LHCN-M2 (cell line): ENCODE results near the gene ASIC4. TPM values are rescaled to one million over a fixed set of nuclear protein-coding genes. Genes with fewer than 3 reads are reported as not detected.

Experiments
- DNase-seq: peaks from one replicate; pipeline ENCODE4 v3.0.0-alpha.2; 2012; ENCODE audit warnings: low read depth
- total RNA-seq: library from RNA; depleted of rRNA; stranded (reverse); fragments of >200 nt; gene quantifications from 2 replicates; pipeline ENCODE4 v1.2.3, GENCODE V29; 2014

Gene ASIC4
- total RNA-seq, 1 experiment from 2014 or later = not detected

DNA sequence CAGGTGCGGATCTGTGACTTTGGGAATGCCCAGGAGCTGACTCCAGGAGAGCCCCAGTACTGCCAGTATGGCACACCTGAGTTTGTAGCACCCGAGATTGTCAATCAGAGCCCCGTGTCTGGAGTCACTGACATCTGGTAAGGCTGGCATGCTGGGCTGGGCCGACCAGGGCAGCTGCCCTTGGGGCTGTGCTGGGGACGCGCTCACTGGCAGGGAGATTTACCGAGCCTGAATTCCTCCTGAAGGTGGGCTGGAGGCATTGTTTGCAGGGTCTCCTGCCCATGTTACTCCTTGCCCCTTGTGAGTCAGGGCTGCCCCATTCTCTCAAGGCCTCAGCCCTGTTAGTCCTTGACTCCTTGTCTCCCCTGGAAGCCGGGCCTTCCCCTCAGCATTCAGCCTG is 34.3 kb upstream of the ASIC4 start:
- no peak for DNase-seq

DNA sequence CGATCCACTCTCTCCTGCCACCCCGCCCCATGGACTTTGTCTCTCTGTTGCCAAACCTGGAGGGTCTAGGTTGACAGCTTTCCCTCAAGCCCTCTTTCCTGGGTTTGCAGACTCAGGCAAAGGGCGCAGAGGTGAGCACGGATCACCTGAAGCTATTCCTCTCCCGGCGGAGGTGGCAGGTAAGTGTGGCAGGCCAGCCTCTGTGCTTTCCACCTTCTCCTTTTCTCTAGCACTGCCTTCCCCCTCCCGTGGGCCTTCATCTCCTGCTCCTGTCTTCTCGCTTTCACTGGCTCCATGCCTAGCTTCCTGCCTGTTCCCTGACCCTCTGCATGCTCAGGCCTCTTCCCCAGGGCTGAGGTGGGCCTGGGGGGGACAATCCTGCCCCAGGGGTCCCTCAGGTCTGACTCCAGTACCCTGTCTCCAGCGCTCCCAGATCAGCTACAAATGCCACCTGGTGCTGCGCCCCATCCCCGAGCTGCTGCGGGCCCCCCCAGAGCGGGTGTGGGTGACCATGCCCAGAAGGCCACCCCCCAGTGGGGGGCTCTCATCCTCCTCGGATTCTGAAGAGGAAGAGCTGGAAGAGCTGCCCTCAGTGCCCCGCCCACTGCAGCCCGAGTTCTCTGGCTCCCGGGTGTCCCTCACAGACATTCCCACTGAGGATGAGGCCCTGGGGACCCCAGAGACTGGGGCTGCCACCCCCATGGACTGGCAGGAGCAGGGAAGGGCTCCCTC is 31.4 kb upstream of the ASIC4 start:
- DNase-seq = no peak

DNA sequence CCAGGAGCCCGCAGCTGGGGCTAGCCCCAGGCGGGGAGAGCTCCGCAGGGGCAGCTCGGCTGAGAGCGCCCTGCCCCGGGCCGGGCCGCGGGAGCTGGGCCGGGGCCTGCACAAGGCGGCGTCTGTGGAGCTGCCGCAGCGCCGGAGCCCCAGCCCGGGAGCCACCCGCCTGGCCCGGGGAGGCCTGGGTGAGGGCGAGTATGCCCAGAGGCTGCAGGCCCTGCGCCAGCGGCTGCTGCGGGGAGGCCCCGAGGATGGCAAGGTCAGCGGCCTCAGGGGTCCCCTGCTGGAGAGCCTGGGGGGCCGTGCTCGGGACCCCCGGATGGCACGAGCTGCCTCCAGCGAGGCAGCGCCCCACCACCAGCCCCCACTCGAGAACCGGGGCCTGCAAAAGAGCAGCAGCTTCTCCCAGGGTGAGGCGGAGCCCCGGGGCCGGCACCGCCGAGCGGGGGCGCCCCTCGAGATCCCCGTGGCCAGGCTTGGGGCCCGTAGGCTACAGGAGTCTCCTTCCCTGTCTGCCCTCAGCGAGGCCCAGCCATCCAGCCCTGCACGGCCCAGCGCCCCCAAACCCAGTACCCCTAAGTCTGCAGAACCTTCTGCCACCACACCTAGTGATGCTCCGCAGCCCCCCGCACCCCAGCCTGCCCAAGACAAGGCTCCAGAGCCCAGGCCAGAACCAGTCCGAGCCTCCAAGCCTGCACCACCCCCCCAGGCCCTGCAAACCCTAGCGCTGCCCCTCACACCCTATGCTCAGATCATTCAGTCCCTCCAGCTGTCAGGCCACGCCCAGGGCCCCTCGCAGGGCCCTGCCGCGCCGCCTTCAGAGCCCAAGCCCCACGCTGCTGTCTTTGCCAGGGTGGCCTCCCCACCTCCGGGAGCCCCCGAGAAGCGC is 30.6 kb upstream of the ASIC4 start:
- DNase-seq = no peak

DNA sequence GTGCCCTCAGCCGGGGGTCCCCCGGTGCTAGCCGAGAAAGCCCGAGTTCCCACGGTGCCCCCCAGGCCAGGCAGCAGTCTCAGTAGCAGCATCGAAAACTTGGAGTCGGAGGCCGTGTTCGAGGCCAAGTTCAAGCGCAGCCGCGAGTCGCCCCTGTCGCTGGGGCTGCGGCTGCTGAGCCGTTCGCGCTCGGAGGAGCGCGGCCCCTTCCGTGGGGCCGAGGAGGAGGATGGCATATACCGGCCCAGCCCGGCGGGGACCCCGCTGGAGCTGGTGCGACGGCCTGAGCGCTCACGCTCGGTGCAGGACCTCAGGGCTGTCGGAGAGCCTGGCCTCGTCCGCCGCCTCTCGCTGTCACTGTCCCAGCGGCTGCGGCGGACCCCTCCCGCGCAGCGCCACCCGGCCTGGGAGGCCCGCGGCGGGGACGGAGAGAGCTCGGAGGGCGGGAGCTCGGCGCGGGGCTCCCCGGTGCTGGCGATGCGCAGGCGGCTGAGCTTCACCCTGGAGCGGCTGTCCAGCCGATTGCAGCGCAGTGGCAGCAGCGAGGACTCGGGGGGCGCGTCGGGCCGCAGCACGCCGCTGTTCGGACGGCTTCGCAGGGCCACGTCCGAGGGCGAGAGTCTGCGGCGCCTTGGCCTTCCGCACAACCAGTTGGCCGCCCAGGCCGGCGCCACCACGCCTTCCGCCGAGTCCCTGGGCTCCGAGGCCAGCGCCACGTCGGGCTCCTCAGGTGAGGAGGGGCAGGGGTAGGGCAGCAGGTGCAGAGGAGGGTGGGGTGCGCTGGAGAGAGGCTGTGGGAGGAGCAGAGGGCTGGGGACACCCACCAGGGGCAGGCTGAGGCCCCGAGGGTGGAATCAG is 29.7 kb upstream of the ASIC4 start:
- DNase-seq = no peak

DNA sequence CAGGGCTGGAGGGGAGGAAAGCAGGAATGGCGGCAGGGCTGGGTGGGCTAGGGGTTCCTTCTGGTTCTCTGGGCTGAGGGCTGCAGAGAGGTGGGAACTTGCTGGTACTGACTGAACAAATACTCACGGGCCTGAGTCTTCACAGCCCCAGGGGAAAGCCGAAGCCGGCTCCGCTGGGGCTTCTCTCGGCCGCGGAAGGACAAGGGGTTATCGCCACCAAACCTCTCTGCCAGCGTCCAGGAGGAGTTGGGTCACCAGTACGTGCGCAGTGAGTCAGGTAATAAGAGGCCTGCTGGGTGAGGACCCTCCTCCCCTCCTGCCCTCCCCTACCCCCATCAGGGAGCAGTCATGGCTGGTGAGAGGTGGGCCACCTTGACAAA is 29.1 kb upstream of the ASIC4 start:
- no peak for DNase-seq

DNA sequence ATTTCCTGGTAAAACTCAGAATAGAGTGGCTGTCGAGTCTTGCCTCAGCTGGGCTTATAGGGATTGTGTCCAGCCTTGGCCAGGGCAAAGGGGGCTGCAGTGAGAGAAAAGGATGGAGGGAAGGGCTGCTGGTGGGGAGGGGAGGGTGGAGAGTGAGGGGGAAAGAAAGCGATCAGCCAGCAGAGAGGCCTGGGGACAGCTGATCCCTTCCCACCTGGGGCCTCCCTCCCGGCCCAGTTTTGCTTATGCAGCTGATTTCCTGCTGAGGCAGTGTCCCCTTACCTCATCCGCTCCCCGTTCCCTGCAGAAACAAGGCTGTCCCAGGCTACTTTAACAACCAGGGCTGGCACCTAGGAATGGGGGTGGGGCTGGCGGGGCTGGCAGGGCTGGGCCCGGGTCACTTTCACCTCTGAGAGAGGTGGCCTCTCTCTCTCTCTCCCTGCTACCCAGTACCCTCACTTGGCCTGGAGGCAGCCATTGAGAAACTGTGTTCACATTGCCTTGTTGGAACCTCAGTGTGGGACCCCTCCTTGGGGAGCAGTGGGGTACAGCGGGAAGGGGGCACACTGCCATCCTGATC is 27.8 kb upstream of the ASIC4 start:
- DNase-seq = no peak

DNA sequence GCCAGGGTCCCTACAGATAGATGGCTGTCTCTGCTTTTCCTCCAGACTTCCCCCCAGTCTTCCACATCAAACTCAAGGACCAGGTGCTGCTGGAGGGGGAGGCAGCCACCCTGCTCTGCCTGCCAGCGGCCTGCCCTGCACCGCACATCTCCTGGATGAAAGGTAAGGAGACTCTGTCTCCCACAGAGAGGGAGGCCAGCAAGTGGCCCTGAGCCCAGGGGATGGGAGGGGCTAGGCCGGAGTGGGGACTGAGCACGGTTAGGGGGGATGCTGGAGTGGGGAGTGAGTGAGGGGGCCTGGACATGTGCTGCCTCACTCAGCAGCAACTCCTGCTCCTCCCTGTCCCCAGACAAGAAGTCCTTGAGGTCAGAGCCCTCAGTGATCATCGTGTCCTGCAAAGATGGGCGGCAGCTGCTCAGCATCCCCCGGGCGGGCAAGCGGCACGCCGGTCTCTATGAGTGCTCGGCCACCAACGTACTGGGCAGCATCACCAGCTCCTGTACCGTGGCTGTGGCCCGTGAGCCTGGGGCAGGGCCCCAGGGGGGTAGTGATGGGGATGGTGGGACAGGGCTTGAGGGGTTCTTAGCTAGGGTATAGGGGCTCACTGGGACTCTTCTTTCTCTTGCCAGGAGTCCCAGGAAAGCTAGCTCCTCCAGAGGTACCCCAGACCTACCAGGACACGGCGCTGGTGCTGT is 26.0 kb upstream of the ASIC4 start:
- DNase-seq = no peak

DNA sequence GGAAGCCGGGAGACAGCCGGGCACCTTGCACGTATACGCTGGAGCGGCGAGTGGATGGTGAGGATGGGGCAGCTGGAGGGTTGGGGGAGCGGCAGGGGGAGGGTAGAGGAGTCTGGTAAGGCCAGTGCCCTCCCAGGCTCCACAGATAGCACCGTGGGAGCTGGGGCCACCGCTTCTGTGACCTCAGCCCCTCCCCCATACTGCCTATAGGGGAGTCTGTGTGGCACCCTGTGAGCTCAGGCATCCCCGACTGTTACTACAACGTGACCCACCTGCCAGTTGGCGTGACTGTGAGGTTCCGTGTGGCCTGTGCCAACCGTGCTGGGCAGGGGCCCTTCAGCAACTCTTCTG is 25.5 kb upstream of the ASIC4 start:
- DNase-seq = no peak

DNA sequence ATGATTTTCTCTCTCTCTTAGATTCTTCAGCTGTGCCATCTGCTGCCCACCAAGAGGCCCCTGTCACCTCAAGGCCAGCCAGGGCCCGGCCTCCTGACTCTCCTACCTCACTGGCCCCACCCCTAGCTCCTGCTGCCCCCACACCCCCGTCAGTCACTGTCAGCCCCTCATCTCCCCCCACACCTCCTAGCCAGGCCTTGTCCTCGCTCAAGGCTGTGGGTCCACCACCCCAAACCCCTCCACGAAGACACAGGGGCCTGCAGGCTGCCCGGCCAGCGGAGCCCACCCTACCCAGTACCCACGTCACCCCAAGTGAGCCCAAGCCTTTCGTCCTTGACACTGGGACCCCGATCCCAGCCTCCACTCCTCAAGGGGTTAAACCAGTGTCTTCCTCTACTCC is 25.0 kb upstream of the ASIC4 start:
- no peak for DNase-seq

DNA sequence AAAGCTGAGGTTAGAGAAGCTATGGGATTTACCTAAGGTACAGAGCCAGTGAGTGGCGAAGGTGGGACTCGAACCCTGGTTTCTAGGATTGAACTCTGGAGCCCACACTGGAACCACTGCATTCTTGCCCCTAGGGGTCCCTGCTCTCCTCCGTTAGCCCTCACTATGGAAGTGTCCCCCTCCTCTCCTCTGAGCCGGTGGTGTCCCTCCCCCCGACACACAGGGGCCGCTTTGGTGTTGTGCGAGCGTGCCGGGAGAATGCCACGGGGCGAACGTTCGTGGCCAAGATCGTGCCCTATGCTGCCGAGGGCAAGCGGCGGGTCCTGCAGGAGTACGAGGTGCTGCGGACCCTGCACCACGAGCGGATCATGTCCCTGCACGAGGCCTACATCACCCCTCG is 24.1 kb upstream of the ASIC4 start:
- no peak for DNase-seq

DNA sequence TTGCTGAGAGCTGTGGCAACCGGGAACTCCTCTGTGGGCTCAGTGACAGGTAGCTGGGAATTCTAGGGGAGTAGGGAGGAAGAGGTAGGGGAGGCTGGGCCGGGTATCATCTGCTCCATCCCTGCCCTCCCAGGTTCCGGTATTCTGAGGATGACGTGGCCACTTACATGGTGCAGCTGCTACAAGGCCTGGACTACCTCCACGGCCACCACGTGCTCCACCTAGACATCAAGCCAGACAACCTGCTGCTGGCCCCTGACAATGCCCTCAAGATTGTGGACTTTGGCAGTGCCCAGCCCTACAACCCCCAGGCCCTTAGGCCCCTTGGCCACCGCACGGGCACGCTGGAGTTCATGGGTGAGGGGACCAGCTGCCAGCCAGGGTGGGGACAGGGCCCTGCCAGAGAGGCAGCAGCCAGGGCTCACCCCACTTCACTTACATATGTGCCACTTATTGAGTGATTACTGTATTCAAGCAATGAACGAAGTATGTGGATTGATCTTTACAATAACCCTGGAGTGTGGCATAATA is 23.6 kb upstream of the ASIC4 start:
- DNase-seq = no peak

DNA sequence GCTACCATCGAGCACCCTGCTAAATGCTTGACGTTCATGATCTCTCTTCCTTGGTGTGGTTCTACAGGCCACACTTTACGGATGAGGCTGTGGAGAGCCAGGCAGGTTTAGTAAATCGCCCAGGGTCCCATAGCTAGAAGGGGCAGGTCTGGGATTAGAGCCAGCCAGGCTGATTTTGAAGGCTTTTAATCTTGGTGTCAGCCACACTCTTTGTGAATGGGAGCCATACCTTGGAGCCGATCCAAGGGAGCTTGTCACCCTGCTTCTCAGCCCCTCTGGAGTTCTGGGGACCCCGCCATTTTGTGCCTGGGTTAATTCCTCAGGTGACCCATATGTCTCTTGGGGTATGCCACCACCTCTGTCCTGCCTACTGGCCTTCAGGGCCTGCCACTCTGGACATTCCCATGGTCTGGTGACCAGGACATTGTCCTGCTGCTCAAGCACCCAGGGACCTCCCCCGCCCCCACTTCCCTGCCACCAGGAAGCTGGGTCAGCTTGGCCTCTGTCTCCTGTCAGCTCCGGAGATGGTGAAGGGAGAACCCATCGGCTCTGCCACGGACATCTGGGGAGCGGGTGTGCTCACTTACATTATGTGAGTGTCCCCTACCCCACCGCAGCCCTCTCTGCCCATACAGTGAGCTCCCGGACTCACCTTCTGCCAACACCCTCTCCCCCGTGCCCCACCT is 22.9 kb upstream of the ASIC4 start:
- no peak for DNase-seq

DNA sequence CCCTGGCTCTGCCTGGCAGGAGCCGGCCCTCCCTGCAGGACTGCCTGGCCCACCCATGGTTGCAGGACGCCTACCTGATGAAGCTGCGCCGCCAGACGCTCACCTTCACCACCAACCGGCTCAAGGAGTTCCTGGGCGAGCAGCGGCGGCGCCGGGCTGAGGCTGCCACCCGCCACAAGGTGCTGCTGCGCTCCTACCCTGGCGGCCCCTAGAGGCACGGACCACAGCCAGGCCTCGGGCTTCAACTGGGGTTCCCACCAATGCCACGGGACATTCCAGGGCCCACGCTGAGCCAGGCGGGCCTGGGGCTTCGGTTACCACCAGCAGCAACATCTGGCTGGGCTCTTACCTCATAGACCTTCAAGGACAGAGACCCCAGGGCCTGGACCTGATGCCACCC is 21.7 kb upstream of the ASIC4 start:
- DNase-seq = no peak

DNA sequence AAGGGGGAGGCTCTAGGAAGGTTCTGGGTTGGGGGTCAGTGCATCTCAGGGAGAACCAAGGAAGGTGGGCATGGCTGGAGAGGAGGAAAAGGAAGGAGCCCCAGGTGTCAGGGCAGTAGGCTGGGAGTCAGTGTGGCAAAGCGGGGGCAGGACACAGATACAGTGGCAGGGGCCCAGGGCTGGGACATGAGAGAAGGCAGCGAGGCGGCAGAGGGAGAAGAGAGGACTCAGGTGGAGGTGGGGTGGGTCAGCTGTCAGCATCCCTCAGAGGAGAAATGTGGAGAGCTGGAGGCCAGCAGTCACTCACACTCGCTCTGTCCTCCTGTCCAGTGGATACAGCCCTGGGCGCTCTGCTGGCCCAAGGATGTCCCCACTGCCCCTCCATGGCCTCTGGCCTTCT is 21.2 kb upstream of the ASIC4 start:
- DNase-seq = no peak

DNA sequence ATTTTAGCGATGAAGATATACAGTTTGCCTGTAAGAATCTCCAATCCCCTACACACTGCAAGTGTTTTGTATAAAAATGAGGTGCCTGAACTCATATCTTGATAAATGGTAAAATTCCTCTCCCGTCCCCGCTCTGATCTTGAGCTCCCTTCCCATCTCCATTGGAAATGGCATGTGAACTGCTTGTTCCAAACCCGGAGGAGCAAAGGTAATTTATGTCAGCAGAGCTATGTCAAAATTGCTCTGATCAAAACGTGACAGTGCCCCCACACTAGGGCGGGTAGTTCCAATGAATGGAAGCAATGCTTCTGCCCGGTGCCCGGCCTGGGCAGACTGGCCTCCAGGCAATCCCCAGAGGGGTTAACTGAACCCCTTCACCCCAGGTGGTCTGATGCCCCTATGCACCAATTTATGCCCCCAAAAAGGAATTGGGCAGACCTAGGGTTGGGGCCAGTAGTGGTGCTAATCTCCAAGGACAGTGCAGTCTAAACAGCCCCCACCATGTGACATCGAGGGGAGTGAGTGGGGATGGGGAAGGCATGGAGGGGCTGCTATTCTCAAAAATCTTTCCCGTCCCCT is 19.2 kb upstream of the ASIC4 start:
- DNase-seq = no peak

DNA sequence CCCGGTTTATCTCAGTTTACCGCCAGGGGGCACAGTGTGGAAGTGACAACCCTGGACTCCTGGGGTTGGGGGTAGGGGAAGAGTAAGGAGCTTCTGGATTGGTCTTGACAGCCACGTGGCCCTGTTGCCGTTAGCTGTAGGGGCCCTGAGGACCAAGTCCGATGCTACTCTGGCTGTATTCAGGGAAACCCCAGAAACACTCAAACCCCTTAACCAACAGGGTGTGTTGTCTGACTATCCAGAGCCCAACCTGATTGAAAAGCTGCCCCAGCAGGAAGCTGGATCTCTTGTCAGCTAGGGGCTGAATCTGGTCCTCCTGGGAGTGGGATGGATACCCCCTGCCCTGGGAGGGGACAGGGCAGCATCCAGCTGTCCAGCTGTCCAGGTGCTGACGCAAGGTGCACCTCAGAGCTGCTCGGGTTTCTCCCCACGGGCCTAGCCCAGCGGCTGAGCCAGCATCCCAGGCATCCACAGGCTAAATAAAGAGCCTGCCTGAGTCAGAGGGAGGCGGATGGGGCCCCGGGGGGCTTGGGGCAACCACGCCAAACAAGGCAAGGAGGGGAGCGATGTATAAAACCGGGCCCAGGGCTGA is 18.7 kb upstream of the ASIC4 start:
- DNase-seq = peak; percentile 50

DNA sequence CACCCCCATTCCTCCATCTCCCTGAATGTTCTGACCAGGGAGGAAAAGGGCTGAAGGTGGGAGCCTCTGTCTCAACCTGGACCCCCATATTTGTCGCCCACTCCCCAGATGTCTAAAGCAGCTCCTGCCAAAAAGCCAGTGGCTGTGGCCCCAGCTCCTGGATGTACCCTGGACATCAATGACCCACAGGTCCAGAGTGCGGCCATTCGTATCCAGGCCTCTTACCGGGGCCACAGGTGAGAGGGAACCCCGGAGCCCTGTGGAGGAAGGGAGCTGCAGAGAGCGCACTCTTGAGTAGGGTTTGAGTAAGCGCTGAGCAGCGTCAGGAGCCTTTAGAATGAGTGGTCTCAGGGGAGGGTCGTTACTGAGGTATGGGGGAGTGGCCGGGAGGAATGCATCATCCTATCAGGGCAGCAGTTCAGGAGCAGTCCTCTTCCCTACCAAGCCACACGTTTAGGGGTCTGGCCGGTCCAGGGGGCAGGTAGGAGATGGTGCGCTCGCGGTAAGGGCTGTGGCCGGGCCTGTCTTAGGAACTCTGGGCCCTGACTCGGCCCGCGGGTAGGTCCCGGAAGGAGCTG is 17.9 kb upstream of the ASIC4 start:
- no peak for DNase-seq

DNA sequence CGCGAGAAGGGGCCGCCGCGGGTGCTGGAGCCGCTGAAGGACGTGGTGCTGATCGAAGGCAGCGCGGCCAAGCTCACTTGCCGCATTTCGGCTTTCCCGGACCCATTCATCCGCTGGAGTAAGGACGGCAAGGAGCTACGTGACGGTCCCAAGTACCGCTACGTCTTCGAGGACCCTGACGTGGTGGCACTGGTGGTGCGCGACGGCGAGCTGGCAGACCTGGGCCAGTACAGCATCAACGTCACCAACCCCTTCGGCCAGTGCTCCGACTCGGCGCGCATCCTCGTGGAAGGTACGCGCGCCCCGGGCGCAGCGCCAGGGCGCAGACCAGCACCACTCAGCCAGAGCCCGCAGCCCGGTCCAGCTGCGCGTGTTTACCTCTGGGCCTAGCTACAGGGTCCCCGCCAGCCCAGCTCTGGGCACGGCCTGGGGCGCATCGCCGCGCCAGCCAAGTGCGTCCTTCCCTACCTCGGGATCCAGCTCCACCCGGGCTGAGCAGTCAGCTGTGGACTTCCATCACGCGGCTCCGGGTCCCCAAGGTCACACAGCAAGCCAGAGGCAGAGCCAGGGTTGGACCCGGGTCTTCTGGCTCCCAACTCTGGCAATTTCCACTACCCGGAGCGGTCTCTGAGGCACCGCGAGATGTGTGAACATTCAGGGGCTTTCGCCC is 17.3 kb upstream of the ASIC4 start:
- no peak for DNase-seq
